ENCODE data around the gene ANKRD45. TPM values are rescaled to one million over a fixed set of nuclear protein-coding genes. Genes with fewer than 3 reads are reported as not detected.

ANKRD45 gene
- total RNA-seq, 1 experiment from 2014 or later, result 0.31 TPM

DNA sequence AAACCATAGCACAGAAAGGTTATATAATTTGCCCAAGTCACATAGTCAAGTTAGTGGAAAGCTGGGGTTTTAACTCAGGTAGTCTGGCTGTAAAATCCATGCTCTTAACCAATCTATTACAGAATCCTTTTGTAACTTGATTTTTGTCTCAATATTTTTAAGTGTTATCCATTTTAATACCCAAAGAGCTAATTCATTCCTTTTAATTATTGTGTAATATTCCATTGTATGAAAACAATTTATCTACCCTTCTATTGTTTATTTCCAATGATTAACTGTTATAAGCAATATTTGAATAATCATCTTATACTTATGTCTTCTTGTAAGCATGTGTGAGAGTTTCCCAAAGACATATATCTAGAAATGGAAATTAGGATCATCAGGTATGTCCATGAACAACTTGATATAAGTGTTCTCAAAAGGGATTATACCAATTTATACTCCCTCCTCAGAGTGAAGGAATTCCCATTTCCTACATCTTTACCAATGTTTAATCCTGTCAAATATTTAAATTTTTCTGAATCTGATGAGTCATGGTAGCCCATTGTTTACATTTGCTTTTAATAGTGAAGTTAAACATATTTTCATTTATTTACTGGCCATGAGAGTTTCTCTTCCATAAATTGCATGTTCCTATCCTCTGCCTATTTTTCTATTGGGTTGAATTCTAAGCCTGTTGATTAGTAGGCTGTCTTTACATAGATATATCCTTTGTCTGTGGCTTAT lies 20.6 kb downstream of the ANKRD45 start:
- no peak overlapping the region for H3K14ac ChIP-seq (ENCODE audit: insufficient read depth, low read length)
- no peak overlapping the region for H2BK12ac ChIP-seq (ENCODE audit: insufficient read length, low read depth, low read length)
- TF ChIP-seq, protein P1, sequence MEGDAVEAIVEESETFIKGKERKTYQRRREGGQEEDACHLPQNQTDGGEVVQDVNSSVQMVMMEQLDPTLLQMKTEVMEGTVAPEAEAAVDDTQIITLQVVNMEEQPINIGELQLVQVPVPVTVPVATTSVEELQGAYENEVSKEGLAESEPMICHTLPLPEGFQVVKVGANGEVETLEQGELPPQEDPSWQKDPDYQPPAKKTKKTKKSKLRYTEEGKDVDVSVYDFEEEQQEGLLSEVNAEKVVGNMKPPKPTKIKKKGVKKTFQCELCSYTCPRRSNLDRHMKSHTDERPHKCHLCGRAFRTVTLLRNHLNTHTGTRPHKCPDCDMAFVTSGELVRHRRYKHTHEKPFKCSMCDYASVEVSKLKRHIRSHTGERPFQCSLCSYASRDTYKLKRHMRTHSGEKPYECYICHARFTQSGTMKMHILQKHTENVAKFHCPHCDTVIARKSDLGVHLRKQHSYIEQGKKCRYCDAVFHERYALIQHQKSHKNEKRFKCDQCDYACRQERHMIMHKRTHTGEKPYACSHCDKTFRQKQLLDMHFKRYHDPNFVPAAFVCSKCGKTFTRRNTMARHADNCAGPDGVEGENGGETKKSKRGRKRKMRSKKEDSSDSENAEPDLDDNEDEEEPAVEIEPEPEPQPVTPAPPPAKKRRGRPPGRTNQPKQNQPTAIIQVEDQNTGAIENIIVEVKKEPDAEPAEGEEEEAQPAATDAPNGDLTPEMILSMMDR (conservative IDR thresholded peaks at IDR 0.05), result no peak
- H4K20me1 ChIP-seq (ENCODE audit: control insufficient read depth, insufficient read depth, insufficient read length), result no peaks in the 10 kb centered on the region
- H3K9me3 ChIP-seq (ENCODE audit: control insufficient read depth, low read depth, low read length), result no peaks in the 10 kb centered on the region
- no peak overlapping the region for H3K4me2 ChIP-seq (ENCODE audit: insufficient read depth, insufficient read length, low read length)
- H4K91ac ChIP-seq (ENCODE audit: insufficient read length, low read depth, low read length), result no peak overlapping the region
- no peaks in the 10 kb centered on the region for H3K79me2 ChIP-seq (ENCODE audit: insufficient read depth, low read length)
- H3K23me2 ChIP-seq (ENCODE audit: insufficient read length, low read depth, low read length, poor library complexity, severe bottlenecking), result no peaks in the 10 kb centered on the region
- no peak overlapping the region for H3K4ac ChIP-seq (ENCODE audit: low read depth, low read length)
- H3K79me1 ChIP-seq (ENCODE audit: insufficient read depth, low read depth, low read length, poor library complexity, severe bottlenecking), result no peaks in the 10 kb centered on the region
- Mint-ChIP-seq H3K27me3 (ENCODE audit: low read depth) (peaks cover 2% of the 10 kb centered on the region; the same call in 1 of the 2 replicates), H3K9me3 (peaks cover 8 to 13% of the 10 kb centered on the region in 2 experiments; a peak in 4 of 5 replicates), H3K27ac (no peak overlapping the region), H3K4me1 (no peaks in the 10 kb centered on the region), H3K36me3 (ENCODE audit: insufficient read depth in 1 of 3, low read depth in 3 of 3) (peaks cover 0 to 21% (median 3%) of the 10 kb centered on the region in 3 experiments; a peak in 3 of 7 replicates), H3K4me3 (no peak overlapping the region)
- H4K5ac ChIP-seq (ENCODE audit: insufficient read length, low read depth, low read length), result no peak overlapping the region
- no peak overlapping the region for H2BK120ac ChIP-seq (ENCODE audit: low read depth, low read length, poor library complexity, severe bottlenecking)
- no peak overlapping the region for H3K56ac ChIP-seq (ENCODE audit: insufficient read length, low read depth, low read length)
- no peaks in the 10 kb centered on the region for H3K4me1 ChIP-seq (ENCODE audit: insufficient read depth, low read length)
- no peak overlapping the region for H3K18ac ChIP-seq (ENCODE audit: insufficient read length, low read depth, low read length)
- no peak overlapping the region for H3K9ac ChIP-seq (ENCODE audit: extremely low read depth, insufficient read length, low read length)
- H3K27ac ChIP-seq (ENCODE audit: insufficient read length, low read depth, low read length), result no peak overlapping the region
- H2BK20ac ChIP-seq (ENCODE audit: low read depth, low read length, poor library complexity, severe bottlenecking), result no peak overlapping the region
- DNase-seq, result no peak
- no peak overlapping the region for H2BK15ac ChIP-seq (ENCODE audit: low read depth, low read length)
- H2AFZ ChIP-seq (ENCODE audit: low read length), result no peak overlapping the region
- no peak overlapping the region for H2BK5ac ChIP-seq (ENCODE audit: insufficient read length, low read length)
- H4K8ac ChIP-seq (replicated peaks; ENCODE audit: insufficient read length, low read depth, low read length), result no peak overlapping the region
- H3K27me3 ChIP-seq (ENCODE audit: insufficient read depth, low read length), result no peaks in the 10 kb centered on the region
- no peak overlapping the region for H3K23ac ChIP-seq (ENCODE audit: insufficient read length, low read depth, low read length)
- H2AK5ac ChIP-seq (ENCODE audit: insufficient read length, low read length), result no peak overlapping the region
- no peak overlapping the region for H3T11ph ChIP-seq (ENCODE audit: low read length)

Measured in H9 (cell line).